ENCODE results near the gene PRKN.

DNA sequence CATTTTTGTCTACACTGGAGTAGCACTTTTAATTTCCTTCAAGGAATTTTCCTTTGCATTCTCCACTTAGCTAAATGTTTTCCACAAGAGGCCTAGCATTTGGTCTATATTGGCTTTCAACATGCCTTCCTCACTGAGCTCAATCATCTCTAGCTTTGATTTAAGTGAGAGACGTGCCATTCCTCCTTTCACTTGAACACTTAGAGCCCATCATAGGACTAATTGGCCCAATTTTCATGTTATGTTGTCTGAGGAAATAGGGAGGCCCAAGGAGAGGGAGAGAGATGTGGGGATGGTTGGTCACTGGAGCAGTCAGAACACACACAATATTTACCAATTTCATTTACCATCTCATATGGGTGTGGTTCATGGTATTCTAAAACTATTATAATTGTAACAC is 645.0 kb downstream of the PRKN start:
- TF ChIP-seq, protein P1, sequence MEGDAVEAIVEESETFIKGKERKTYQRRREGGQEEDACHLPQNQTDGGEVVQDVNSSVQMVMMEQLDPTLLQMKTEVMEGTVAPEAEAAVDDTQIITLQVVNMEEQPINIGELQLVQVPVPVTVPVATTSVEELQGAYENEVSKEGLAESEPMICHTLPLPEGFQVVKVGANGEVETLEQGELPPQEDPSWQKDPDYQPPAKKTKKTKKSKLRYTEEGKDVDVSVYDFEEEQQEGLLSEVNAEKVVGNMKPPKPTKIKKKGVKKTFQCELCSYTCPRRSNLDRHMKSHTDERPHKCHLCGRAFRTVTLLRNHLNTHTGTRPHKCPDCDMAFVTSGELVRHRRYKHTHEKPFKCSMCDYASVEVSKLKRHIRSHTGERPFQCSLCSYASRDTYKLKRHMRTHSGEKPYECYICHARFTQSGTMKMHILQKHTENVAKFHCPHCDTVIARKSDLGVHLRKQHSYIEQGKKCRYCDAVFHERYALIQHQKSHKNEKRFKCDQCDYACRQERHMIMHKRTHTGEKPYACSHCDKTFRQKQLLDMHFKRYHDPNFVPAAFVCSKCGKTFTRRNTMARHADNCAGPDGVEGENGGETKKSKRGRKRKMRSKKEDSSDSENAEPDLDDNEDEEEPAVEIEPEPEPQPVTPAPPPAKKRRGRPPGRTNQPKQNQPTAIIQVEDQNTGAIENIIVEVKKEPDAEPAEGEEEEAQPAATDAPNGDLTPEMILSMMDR (conservative IDR thresholded peaks at IDR 0.05; ENCODE audit: low read depth, low read length), result no peak
- no peak for TF ChIP-seq EZH2 (IDR thresholded peaks at IDR 0.05; ENCODE audit: borderline replicate concordance, low read depth, low read length, poor library complexity, severe bottlenecking)

Measured in A673 (cell line).